ENCODE data around the gene LGSN.

- TF ChIP-seq CTCF (IDR thresholded peaks at IDR 0.05): no peak
- no peak for TF ChIP-seq POLR2A (IDR thresholded peaks at IDR 0.05)
Observed at GRCh38 chr6:63340351-63340750, 20.6 kb upstream of the LGSN start.
